Esophagus squamous epithelium (tissue), 4 donors: ENCODE measurements around the gene HECA.

Experiments
- CTCF ChIP-seq, 6 experiments: fragments of 450-650 bp in 4 of 6; fragments of 200-600 bp in 2 of 6; sonication (generic) in 2 of 6; IDR thresholded peaks; one replicate each; pipeline ENCODE4 v1.5.1; 2016 to 2019; ENCODE audit warnings: antibody characterized with exemption in 6 of 6, mild to moderate bottlenecking in 4 of 6, moderate library complexity in 4 of 6
- POLR2A ChIP-seq, 4 donors: fragments of 450-650 bp; IDR thresholded peaks; one replicate each; pipeline ENCODE4 v1.6.1; 2017; ENCODE audit warnings: antibody characterized with exemption in 4 of 4, mild to moderate bottlenecking in 4 of 4, moderate library complexity in 3 of 4

GRCh38 chr6:139148557-139149235 is 13.8 kb downstream of the HECA start:
- TF ChIP-seq CTCF (IDR thresholded peaks at IDR 0.05): no peak
- TF ChIP-seq POLR2A (IDR thresholded peaks at IDR 0.05): no peak
